SU-DHL-6 (cell line): ENCODE results near the gene THAP3.
"Not testable (repeated sequence)": the region's sequence is repeated elsewhere in the genome, so short reads cannot be mapped to it uniquely, and the experiment has no call there.

Experiments
- H2AFZ ChIP-seq: fragments of 200-600 bp; sonication (generic); 2 replicates; pipeline ENCODE4 v1.6.1; 2014; ENCODE audit warnings: low read depth, mild to moderate bottlenecking, moderate library complexity, mixed read lengths, antibody characterized with exemption, low read length; ENCODE audit not compliant: severe bottlenecking
- H3F3A ChIP-seq: fragments of 200-600 bp; shearing (Covaris generic); 2 replicates; pipeline ENCODE4 v1.6.0; 2016; ENCODE audit warnings: antibody characterized with exemption, mild to moderate bottlenecking; ENCODE audit not compliant: insufficient read depth
- H3K27ac ChIP-seq: fragments of 200-600 bp; sonication (generic); 2 replicates; pipeline ENCODE4 v1.5.1; 2016; ENCODE audit warnings: low read depth, mild to moderate bottlenecking, low read length, moderate library complexity, mixed read lengths
- H3K27me3 ChIP-seq: fragments of 200-600 bp; sonication (generic), shearing (Covaris generic); 2 replicates; pipeline ENCODE4 v1.6.0; 2014; ENCODE audit warnings: mild to moderate bottlenecking, low read length
- H3K36me3 ChIP-seq: fragments of 200-600 bp; sonication (generic); 2 replicates; pipeline ENCODE4 v1.6.1; 2014; ENCODE audit warnings: mild to moderate bottlenecking, low read length, mixed read lengths
- H3K4me2 ChIP-seq: fragments of 300-600, 200-600 bp; shearing (Covaris generic), sonication (generic); 2 replicates; pipeline ENCODE4 v1.6.0; 2014; ENCODE audit warnings: low read length, low read depth, mild to moderate bottlenecking; ENCODE audit not compliant: poor library complexity, severe bottlenecking
- H3K4me3 ChIP-seq: fragments of 200-600 bp; sonication (generic); 2 replicates; pipeline ENCODE4 v1.5.1; 2014; ENCODE audit warnings: antibody characterized with exemption, low read length, mild to moderate bottlenecking, mixed read lengths; ENCODE audit not compliant: insufficient read depth, poor library complexity, severe bottlenecking
- H3K79me2 ChIP-seq: fragments of 200-600 bp; sonication (generic); 2 replicates; pipeline ENCODE4 v1.6.1; 2014; ENCODE audit warnings: mild to moderate bottlenecking, low read length, moderate library complexity; ENCODE audit not compliant: insufficient read depth
- H3K9ac ChIP-seq: fragments of 200-600 bp; sonication (generic); 2 replicates; pipeline ENCODE4 v1.7.0; 2014; ENCODE audit warnings: mild to moderate bottlenecking, low read length
- H3K9me2 ChIP-seq: fragments of 200-600 bp; sonication (generic); replicated peaks from 2 replicates; pipeline ENCODE4 v1.6.1; 2014; ENCODE audit warnings: low read length; ENCODE audit not compliant: insufficient read depth
- H3K9me3 ChIP-seq: fragments of 200-600 bp; sonication (generic); 2 replicates; pipeline ENCODE4 v1.6.1; 2014; ENCODE audit warnings: low read length, mixed read lengths; ENCODE audit not compliant: insufficient read depth
- H4K20me1 ChIP-seq: fragments of 200-600 bp; sonication (generic); 2 replicates; pipeline ENCODE4 v1.6.1; 2014; ENCODE audit warnings: low read depth, mild to moderate bottlenecking, antibody characterized with exemption, low read length, moderate library complexity, mixed read lengths
- CTCF ChIP-seq: fragments of 200-600 bp; sonication (generic); IDR thresholded peaks from one replicate; pipeline ENCODE4 v1.5.1; 2017; ENCODE audit warnings: antibody characterized with exemption, mild to moderate bottlenecking, low read length, moderate library complexity; ENCODE audit not compliant: insufficient read depth, poor library complexity, severe bottlenecking
- EZH2phosphoT487 ChIP-seq: fragments of 200-600 bp; sonication (generic), shearing (Covaris generic); conservative IDR thresholded peaks from 2 replicates; pipeline ENCODE4 v1.6.1; 2018; ENCODE audit warnings: mild to moderate bottlenecking, antibody characterized with exemption, low read length, moderate library complexity, mixed read lengths

THAP3 gene

DNA sequence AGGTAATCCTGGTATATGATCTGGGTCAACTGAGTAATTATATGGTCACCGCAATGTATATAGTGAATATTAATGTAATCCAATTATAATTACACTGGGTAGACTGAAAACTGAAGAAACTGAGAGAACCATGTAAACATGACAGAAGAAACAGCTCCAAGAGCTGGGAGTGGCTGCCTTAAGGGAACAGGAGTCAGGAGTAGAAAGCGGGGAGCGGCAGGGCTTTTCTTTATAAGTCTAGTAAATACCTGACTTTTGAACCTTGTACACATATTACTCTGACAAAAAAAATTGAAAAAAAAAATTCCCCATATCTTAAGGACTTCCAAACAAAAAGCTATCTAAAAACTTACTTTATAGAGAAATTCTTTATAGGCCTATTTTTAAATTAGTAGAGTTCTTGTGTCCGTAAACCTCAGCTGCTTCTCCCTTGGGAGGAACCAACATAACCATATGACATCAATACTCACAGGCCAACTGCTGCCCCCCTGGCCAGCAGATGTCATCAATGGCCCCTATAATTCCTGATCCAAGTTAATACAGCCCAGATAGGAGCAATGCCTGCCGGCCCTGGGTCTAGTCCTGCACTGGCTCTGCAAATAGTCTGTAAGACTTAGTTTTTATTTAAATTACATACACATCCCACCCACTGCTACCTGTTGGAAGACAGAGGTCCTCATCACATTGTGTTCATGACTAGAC lies 33.8 kb downstream of the THAP3 start:
- no peak overlapping the region for H3K27ac ChIP-seq
- H3K79me2 ChIP-seq = no peaks in the 10 kb centered on the region; the same call in 1 of the 2 replicates
- no peaks in the 10 kb centered on the region for H3K9me3 ChIP-seq
- H3K36me3 ChIP-seq = no peaks in the 10 kb centered on the region; the same call in 1 of the 2 replicates
- H4K20me1 ChIP-seq = no peaks in the 10 kb centered on the region
- no peak overlapping the region for H3K4me2 ChIP-seq
- no peaks in the 10 kb centered on the region for H3K9me2 ChIP-seq
- TF ChIP-seq CTCF (no peak), EZH2phosphoT487 (no peak)
- H3F3A ChIP-seq = no peaks in the 10 kb centered on the region
- no peak overlapping the region for H3K9ac ChIP-seq
- no peak overlapping the region for H2AFZ ChIP-seq
- no peaks in the 10 kb centered on the region for H3K27me3 ChIP-seq
- H3K4me3 ChIP-seq = no peak overlapping the region

DNA sequence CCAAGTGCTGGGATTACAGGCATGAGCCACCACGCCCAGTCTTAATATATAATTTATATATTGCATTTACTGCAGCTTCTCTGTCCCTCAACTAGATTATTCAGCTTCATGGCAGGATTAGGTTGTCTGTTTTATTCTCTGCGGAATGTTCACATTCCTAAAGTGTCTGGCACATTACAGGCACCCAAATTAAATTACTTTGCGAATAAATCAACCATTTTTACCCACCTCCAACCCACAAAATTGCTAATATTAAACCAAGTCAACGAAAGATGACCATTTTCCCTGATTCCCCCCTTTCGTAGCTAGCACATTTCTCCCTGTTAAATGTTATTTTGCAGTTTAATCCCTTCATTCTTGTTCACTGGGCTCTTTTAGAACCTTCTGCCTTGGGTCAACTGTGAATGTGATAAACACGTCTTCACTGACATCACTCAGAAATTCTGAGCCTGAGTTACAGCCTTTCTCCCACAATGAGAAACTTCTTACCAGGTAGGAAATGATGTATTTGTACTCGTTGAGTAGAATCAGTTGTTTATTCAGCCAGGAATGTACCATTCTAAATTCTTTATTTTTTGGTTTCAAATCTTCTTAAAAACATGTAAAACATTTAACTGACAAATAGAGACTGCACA lies 35.9 kb downstream of the THAP3 start:
- Histone ChIP-seq H3F3A (no peaks in the 10 kb centered on the region), H3K9me2 (no peaks in the 10 kb centered on the region), H3K27me3 (no peaks in the 10 kb centered on the region), H3K4me2 (no peak overlapping the region), H3K36me3 (no peaks in the 10 kb centered on the region; the same call in 1 of the 2 replicates), H3K27ac (no peak overlapping the region), H3K4me3 (no peak overlapping the region), H4K20me1 (no peaks in the 10 kb centered on the region), H2AFZ (no peak overlapping the region), H3K79me2 (no peaks in the 10 kb centered on the region; the same call in 1 of the 2 replicates), H3K9me3 (no peaks in the 10 kb centered on the region), H3K9ac (no peak overlapping the region)
- no peak for TF ChIP-seq EZH2phosphoT487
- TF ChIP-seq CTCF = no peak

GRCh38 chr1:6662468-6662867 lies 37.8 kb downstream of the THAP3 start:
- H3K9ac ChIP-seq, H3K27ac ChIP-seq, H3K27me3 ChIP-seq, H3K79me2 ChIP-seq, H3K4me2 ChIP-seq, H3K9me2 ChIP-seq, H3K4me3 ChIP-seq, H2AFZ ChIP-seq, H3F3A ChIP-seq, H3K36me3 ChIP-seq, H4K20me1 ChIP-seq, H3K9me3 ChIP-seq: not testable (repeated sequence)

DNA sequence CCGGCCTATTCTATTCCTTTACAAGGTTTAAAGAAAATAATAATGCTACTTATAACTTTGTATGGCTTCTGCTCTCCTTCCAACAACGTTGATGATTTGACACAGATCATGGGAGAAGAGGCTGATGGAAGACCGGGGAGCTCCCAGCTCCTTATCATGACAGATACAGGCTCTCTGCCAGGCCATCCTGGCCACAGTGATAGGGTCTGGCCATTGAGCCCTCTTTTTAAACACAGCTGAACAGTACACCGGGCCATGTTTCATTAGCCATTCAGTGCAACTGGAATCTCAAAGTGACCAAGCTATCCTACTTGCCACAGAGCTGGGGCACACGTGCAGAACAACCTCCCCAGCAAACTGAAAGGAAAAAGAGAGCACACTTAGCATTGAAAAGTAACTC lies 42.0 kb downstream of the THAP3 start:
- Histone ChIP-seq H3K27ac (no peak overlapping the region), H3K79me2 (no peaks in the 10 kb centered on the region; the same call in 1 of the 2 replicates), H2AFZ (no peak overlapping the region), H3K36me3 (no peaks in the 10 kb centered on the region), H3K9me3 (no peaks in the 10 kb centered on the region), H3K9me2 (no peaks in the 10 kb centered on the region), H4K20me1 (no peaks in the 10 kb centered on the region), H3K4me2 (no peak overlapping the region), H3K9ac (no peak overlapping the region), H3K4me3 (no peak overlapping the region), H3F3A (no peaks in the 10 kb centered on the region), H3K27me3 (no peaks in the 10 kb centered on the region)
- TF ChIP-seq CTCF (no peak), EZH2phosphoT487 (no peak)
